Activated T-cell treated with anti-CD3 and anti-CD28 coated beads, Interleukin-2, amount 50 U/mL, for 72 hours (primary cell): ENCODE measurements around the gene GP1BB. TPM values are rescaled to one million over a fixed set of nuclear protein-coding genes. Genes with fewer than 3 reads are reported as not detected.

Source experiments
- total RNA-seq, 2 donors: library from RNA; stranded (reverse); gene quantifications; one replicate each; pipeline ENCODE4 v1.2.3, GENCODE V29; 2022

The GP1BB gene
- total RNA-seq, 2 donors from 2014 or later, result 0.17 TPM; not detected in 1

Other genes with a start within 250 kb of the GP1BB start
- 10 to 100 TPM; 68.3 to 78.6 TPM for gene UFD1, start 244.3 kb upstream of the GP1BB start, total RNA-seq
- gene CDC45, start 243.6 kb upstream of the GP1BB start, total RNA-seq, result 100 to 1,000 TPM; 119 to 144 TPM
- under 1 TPM; 0.30 to 0.36 TPM for gene CLDN5, start 199.1 kb upstream of the GP1BB start, total RNA-seq
- 1 to 10 TPM; 1.8 to 1.9 TPM for gene SEPTIN5, start 9.0 kb upstream of the GP1BB start, total RNA-seq
- under 1 TPM in 1 of 2 donors, not detected in 1; 0.12 TPM for gene TBX1, start 37.2 kb downstream of the GP1BB start, total RNA-seq
- gene GNB1L, start 131.3 kb downstream of the GP1BB start, total RNA-seq, result 10 to 100 TPM; 13.9 to 20.5 TPM
- 10 to 100 TPM; 15.0 to 16.3 TPM for gene RTL10, start 131.3 kb downstream of the GP1BB start, total RNA-seq
- 100 to 1,000 TPM in 1 of 2 donors, 10 to 100 TPM in 1; 97.4 to 101 TPM for gene COMT, start 218.2 kb downstream of the GP1BB start, total RNA-seq
- 10 to 100 TPM; 21.3 to 23.4 TPM for gene TXNRD2, start 218.3 kb downstream of the GP1BB start, total RNA-seq